Loucy (cell line): Measurements from ENCODE around the gene PGBD5.

Source experiments
- H2AFZ ChIP-seq: fragments of 200-600 bp; sonication (generic); 2 replicates; pipeline ENCODE4 v1.6.0; 2016; ENCODE audit warnings: antibody characterized with exemption, mild to moderate bottlenecking, low read length, moderate library complexity
- H3F3A ChIP-seq: fragments of 200-600 bp; 2 replicates; pipeline ENCODE4 v1.6.0; 2016; ENCODE audit warnings: antibody characterized with exemption, low read depth, mild to moderate bottlenecking
- H3K27me3 ChIP-seq: fragments of 200-600 bp; sonication (generic); 2 replicates; pipeline ENCODE4 v1.6.1; 2014; ENCODE audit warnings: low read length, mild to moderate bottlenecking; ENCODE audit not compliant: insufficient read depth, poor library complexity, severe bottlenecking
- H3K36me3 ChIP-seq: fragments of 200-600 bp; sonication (generic); 2 replicates; pipeline ENCODE4 v1.6.1; 2016; ENCODE audit warnings: low read length; ENCODE audit not compliant: insufficient read depth
- H3K4me1 ChIP-seq: fragments of 200-600 bp; sonication (generic); 2 replicates; pipeline ENCODE4 v1.5.1; 2014; ENCODE audit warnings: low read length, mild to moderate bottlenecking; ENCODE audit not compliant: insufficient read depth, poor library complexity, severe bottlenecking
- H3K4me2 ChIP-seq: fragments of 200-600 bp; sonication (generic); 2 replicates; pipeline ENCODE4 v1.6.0; 2014; ENCODE audit warnings: antibody characterized with exemption, low read length, low read depth, mild to moderate bottlenecking; ENCODE audit not compliant: poor library complexity, severe bottlenecking
- H3K4me3 ChIP-seq: fragments of 200-600 bp; sonication (generic); 2 replicates; pipeline ENCODE4 v1.5.1; 2014; ENCODE audit warnings: low read length, mild to moderate bottlenecking, mixed read lengths; ENCODE audit not compliant: poor library complexity, severe bottlenecking
- H3K79me2 ChIP-seq: fragments of 200-600 bp; sonication (generic); 2 replicates; pipeline ENCODE4 v1.6.1; 2014; ENCODE audit warnings: low read length; ENCODE audit not compliant: insufficient read depth
- H3K9ac ChIP-seq: fragments of 200-600 bp; sonication (generic); 2 replicates; pipeline ENCODE4 v1.6.0; 2014; ENCODE audit warnings: mild to moderate bottlenecking, low read depth, low read length, moderate library complexity; ENCODE audit not compliant: poor library complexity, severe bottlenecking
- H3K9me2 ChIP-seq: fragments of 200-600 bp; sonication (generic); replicated peaks from 2 replicates; pipeline ENCODE4 v1.6.1; 2016; ENCODE audit warnings: low read depth, low read length, mixed read lengths
- H3K9me3 ChIP-seq: fragments of 200-600 bp; sonication (generic); 2 replicates; pipeline ENCODE4 v1.6.1; 2014; ENCODE audit warnings: mild to moderate bottlenecking, antibody characterized with exemption, low read length, low read depth; ENCODE audit not compliant: insufficient read depth
- H4K20me1 ChIP-seq: fragments of 200-600 bp; sonication (generic); 2 replicates; pipeline ENCODE4 v1.6.0; 2014; ENCODE audit warnings: antibody characterized with exemption, low read length, mild to moderate bottlenecking; ENCODE audit not compliant: insufficient read depth, poor library complexity, severe bottlenecking
- EZH2phosphoT487 ChIP-seq: fragments of 200-600 bp; IDR thresholded peaks from 2 replicates; pipeline ENCODE4 v1.6.1; 2018; ENCODE audit warnings: antibody characterized with exemption, mild to moderate bottlenecking, moderate library complexity, borderline replicate concordance
- TF ChIP-seq, protein P1 (sequence below): fragments of 200-600 bp; sonication (generic); conservative IDR thresholded peaks from 2 replicates; pipeline ENCODE4 v1.5.1; 2014; ENCODE audit warnings: mild to moderate bottlenecking, antibody characterized with exemption, low read length

Gene PGBD5

DNA sequence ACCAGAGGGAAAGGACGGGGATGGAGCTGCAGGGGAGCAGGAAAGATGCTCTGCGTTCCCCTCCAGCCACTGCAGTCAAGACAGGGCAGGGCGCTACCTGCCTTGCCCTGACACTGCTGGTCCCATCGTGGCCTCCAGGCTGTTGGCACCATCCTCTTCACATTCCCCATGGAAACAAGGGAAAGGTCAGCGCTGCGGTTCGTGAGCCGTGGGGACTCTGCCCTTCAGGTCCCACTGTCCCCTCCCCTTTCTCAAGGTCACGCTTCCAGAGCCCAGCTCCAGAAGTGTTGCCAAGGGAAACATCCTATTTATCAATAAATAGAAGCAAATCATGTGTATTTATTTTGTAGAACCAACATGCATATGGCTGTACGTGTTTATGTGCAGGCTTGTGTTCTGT, 56.0 kb downstream of the PGBD5 start:
- no peaks in the 10 kb centered on the region for H3K27me3 ChIP-seq
- TF ChIP-seq EZH2phosphoT487 = no peak
- TF ChIP-seq, protein P1, sequence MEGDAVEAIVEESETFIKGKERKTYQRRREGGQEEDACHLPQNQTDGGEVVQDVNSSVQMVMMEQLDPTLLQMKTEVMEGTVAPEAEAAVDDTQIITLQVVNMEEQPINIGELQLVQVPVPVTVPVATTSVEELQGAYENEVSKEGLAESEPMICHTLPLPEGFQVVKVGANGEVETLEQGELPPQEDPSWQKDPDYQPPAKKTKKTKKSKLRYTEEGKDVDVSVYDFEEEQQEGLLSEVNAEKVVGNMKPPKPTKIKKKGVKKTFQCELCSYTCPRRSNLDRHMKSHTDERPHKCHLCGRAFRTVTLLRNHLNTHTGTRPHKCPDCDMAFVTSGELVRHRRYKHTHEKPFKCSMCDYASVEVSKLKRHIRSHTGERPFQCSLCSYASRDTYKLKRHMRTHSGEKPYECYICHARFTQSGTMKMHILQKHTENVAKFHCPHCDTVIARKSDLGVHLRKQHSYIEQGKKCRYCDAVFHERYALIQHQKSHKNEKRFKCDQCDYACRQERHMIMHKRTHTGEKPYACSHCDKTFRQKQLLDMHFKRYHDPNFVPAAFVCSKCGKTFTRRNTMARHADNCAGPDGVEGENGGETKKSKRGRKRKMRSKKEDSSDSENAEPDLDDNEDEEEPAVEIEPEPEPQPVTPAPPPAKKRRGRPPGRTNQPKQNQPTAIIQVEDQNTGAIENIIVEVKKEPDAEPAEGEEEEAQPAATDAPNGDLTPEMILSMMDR = no peak
- no peak overlapping the region for H3K9ac ChIP-seq
- H2AFZ ChIP-seq = no peak overlapping the region
- H3K36me3 ChIP-seq = no peaks in the 10 kb centered on the region
- H3K4me1 ChIP-seq = no peaks in the 10 kb centered on the region
- H3K9me2 ChIP-seq = no peaks in the 10 kb centered on the region
- no peaks in the 10 kb centered on the region for H4K20me1 ChIP-seq
- no peak overlapping the region for H3K4me3 ChIP-seq
- no peaks in the 10 kb centered on the region for H3K79me2 ChIP-seq
- H3K4me2 ChIP-seq = no peak overlapping the region
- H3K9me3 ChIP-seq = no peaks in the 10 kb centered on the region
- no peaks in the 10 kb centered on the region for H3F3A ChIP-seq

DNA sequence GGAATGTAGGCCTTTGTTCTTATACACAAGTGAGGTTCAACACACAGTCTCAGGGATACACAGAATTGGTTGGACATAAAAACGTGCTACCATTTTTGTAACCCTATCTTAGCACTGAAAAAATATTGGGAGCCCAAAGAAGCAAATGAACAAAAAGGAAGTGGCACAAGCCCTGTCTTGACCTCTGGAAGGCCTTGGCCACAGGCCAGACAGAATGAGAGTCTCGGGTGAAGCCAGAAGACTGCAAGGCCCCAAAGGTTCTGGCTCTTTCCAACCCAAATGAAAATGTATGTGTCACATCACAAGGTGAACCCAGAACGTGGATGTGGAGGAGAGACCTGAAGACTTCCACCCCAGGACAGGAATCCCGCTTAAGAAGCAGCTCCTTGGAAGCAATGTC, 57.3 kb downstream of the PGBD5 start:
- Histone ChIP-seq H3K9me3 (no peaks in the 10 kb centered on the region), H3K9ac (no peak overlapping the region), H4K20me1 (no peaks in the 10 kb centered on the region), H3K4me3 (no peak overlapping the region), H3F3A (no peaks in the 10 kb centered on the region), H3K27me3 (no peaks in the 10 kb centered on the region), H2AFZ (no peak overlapping the region), H3K4me1 (no peaks in the 10 kb centered on the region), H3K79me2 (no peaks in the 10 kb centered on the region), H3K36me3 (no peaks in the 10 kb centered on the region), H3K4me2 (no peak overlapping the region), H3K9me2 (no peaks in the 10 kb centered on the region)
- TF ChIP-seq, protein P1 = no peak
- no peak for TF ChIP-seq EZH2phosphoT487

DNA sequence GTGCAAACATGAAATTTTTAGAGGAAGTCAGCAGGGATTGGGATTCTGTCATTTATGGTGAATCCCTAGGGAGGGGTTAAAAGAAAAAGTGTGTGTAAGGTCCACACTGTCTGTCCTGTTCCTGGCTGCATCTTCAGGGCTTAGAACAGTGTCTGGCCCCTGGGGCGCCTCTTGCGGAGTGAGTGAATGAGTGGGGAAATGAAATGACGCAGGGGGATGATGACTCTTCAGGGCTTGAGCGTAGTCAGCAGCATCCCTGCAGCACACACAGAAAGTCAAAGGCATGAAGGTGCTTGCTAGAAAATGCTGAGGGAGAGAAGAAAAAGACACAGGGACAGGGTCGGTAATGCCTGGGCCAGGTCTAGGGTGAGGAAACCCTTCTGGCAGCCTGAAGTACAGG, 57.8 kb downstream of the PGBD5 start:
- Histone ChIP-seq H3K79me2 (no peaks in the 10 kb centered on the region), H3K4me2 (no peak overlapping the region), H3K9ac (no peak overlapping the region), H4K20me1 (no peaks in the 10 kb centered on the region), H3K27me3 (no peaks in the 10 kb centered on the region), H3K9me2 (no peaks in the 10 kb centered on the region), H3F3A (no peaks in the 10 kb centered on the region), H3K4me1 (no peaks in the 10 kb centered on the region), H3K9me3 (no peaks in the 10 kb centered on the region), H2AFZ (no peak overlapping the region), H3K36me3 (no peaks in the 10 kb centered on the region), H3K4me3 (no peak overlapping the region)
- TF ChIP-seq, protein P1 = no peak
- TF ChIP-seq EZH2phosphoT487 = no peak
